NCI-H2029 treated with DMSO at 0.1 percent for 48 hours (cell line): ENCODE data around the gene INTS11.

ENCODE experiments used
- DNase-seq: peaks from one replicate; lab custom pipeline; 2025; lab: John Stamatoyannopoulos, UW

Gene INTS11

DNA sequence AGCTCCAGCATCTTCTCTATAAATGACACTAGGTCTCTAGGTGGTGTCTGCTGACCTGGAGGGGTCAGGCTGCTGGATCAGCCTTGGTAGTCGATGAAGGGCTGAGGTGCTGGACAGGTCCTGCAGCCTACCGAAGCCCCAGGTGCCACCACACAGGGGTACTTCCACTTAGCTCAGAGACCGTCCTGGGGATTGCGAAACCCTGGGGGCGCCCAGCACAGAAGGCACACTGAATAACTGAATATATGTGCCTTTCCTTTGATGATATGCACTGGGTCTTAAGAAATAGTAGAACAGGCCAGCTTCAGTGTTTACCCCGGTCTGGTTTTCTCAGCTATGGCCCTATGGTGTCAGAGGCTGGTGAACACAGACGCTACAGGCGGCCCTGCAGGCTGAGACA lies 61.7 kb downstream of the INTS11 start:
- no peak for DNase-seq

- no peak for DNase-seq
These were observed 62.4 kb downstream of the INTS11 start for GRCh38 chr1:1262071-1262470.
